Measurements from ENCODE around the gene DCDC1.

Gene DCDC1

GRCh38 chr11:31001427-31001826 lies 368.1 kb downstream of the DCDC1 start:
- in situ Hi-C loops (cut with MboI; ENCODE audit: low sequenced_read_pairs), result no loop called here
- Histone ChIP-seq H3K36me3 (replicated peaks) (no peaks in the 10 kb centered on the region), H3K4me1 (no peaks in the 10 kb centered on the region), H3K27me3 (ENCODE audit: low read depth) (peaks cover 12% of the 10 kb centered on the region; the same call in 1 of the 2 replicates), H3K9me3 (no peaks in the 10 kb centered on the region), H3K4me3 (no peak overlapping the region)
- DNase-seq (ENCODE audit: low spot score in 2 of 2), result no peak

GRCh38 chr11:31000381-31000780 lies 369.2 kb downstream of the DCDC1 start:
- in situ Hi-C loops (cut with MboI; ENCODE audit: low sequenced_read_pairs), result no loop called here
- no peaks in the 10 kb centered on the region for H3K36me3 ChIP-seq (replicated peaks)
- no peak for DNase-seq (ENCODE audit: low spot score in 2 of 2)
- peaks cover 12% of the 10 kb centered on the region; the same call in 1 of the 2 replicates for H3K27me3 ChIP-seq (ENCODE audit: low read depth)
- no peak overlapping the region for H3K4me3 ChIP-seq
- no peaks in the 10 kb centered on the region for H3K4me1 ChIP-seq
- H3K9me3 ChIP-seq, result no peaks in the 10 kb centered on the region

DNA sequence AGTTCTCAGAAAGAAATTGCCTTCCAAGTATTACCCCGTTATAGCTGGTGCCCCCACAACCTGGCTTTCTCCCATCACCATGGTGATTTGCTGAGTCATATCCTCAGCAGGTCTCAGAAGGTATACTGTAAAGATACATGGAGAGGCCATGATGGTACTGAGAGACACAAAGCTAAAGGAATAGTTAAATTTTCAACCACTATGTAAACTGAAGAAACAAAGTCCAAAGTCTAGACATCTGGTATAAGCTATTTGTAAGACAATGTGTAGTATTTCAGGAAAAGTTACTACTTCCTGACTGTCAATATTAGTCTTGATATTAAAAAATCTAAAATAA lies 377.1 kb downstream of the DCDC1 start:
- Histone ChIP-seq H3K4me3 (no peak overlapping the region), H3K36me3 (replicated peaks) (no peaks in the 10 kb centered on the region), H3K4me1 (no peaks in the 10 kb centered on the region), H3K9me3 (no peaks in the 10 kb centered on the region), H3K27me3 (ENCODE audit: low read depth) (no peaks in the 10 kb centered on the region)
- in situ Hi-C loops (cut with MboI; ENCODE audit: low sequenced_read_pairs), result no loop called here
- no peak for DNase-seq (ENCODE audit: low spot score in 2 of 2)

DNA sequence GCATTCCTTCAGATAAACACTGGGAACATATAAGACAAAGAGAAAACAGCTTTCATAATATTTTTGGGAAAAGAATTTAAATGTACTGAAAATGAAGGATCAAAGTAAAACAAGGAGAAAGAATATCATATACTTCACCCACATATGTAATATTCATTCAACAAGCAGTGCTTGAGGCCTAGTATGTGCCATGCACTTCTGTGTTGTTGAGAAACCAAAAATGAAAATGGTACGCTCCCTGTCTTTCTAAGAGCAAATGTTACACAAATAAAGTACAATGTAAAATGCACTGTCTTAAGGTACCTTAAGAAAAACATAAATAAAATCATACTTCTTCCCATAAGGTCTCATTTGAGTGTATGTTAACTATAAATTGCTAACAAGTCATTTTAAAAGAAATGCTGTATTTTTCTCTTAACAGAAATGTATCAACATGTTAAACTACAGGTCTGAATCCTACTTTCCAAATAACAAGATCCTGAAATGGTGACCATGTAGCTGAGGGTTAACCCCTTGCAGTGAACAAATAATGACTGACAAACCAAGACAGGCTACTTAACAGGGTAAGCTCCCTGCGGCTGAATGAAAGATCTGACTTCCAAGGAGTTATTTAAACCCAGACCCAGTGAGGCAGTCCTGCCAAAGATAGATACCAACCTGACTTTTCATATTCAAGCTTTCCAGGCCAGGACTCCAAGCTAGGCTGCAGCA lies 377.6 kb downstream of the DCDC1 start:
- Histone ChIP-seq H3K9me3 (no peaks in the 10 kb centered on the region), H3K4me3 (no peak overlapping the region), H3K4me1 (no peaks in the 10 kb centered on the region), H3K27me3 (ENCODE audit: low read depth) (no peaks in the 10 kb centered on the region), H3K36me3 (replicated peaks) (no peaks in the 10 kb centered on the region)
- in situ Hi-C loops (cut with MboI; ENCODE audit: low sequenced_read_pairs), result no loop called here
- DNase-seq (ENCODE audit: low spot score in 2 of 2), result no peak

GRCh38 chr11:30991376-30991775 lies 378.2 kb downstream of the DCDC1 start:
- H3K27me3 ChIP-seq (ENCODE audit: low read depth), result no peaks in the 10 kb centered on the region
- no peak for DNase-seq (ENCODE audit: low spot score in 2 of 2)
- H3K4me1 ChIP-seq, result no peaks in the 10 kb centered on the region
- H3K36me3 ChIP-seq (replicated peaks), result no peaks in the 10 kb centered on the region
- no peaks in the 10 kb centered on the region for H3K9me3 ChIP-seq
- in situ Hi-C loops (cut with MboI; ENCODE audit: low sequenced_read_pairs), result no loop called here
- no peak overlapping the region for H3K4me3 ChIP-seq

DNA sequence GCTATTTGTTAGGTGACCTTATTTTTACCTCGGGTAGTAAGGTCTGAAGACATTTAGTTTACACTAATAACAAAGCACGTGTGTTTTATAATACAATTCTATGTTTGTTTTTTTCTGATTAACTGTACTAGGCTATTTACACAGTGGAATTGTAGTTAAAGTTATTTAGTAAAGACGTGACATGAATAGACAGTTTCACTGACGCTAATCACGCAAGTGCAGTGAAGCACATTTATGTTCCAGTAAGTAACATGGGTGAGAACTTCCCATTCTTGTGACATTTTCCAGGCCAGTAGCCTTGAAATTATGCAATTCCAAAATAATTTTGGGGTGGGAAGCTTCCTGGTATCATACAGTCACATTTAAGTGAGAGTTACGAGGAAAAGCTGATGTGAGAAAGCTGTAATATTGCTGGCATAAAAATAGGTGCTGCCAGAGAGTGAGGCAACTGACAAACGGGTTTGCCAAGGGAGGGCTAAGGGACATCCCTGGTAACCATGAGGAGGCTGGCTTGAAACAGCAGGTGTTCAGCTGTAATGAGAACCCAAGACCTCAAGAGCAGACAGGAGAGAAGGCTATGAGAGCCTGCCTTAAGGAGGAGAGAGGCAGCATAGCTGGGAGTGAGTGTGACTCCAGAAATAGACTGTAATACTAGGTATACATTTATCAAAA lies 378.8 kb downstream of the DCDC1 start:
- Histone ChIP-seq H3K4me3 (no peak overlapping the region), H3K27me3 (ENCODE audit: low read depth) (no peaks in the 10 kb centered on the region), H3K36me3 (replicated peaks) (no peaks in the 10 kb centered on the region), H3K9me3 (no peaks in the 10 kb centered on the region), H3K4me1 (no peaks in the 10 kb centered on the region)
- in situ Hi-C loops (cut with MboI; ENCODE audit: low sequenced_read_pairs), result no loop called here
- DNase-seq (ENCODE audit: low spot score in 2 of 2), result no peak

GRCh38 chr11:30987819-30988218 lies 381.7 kb downstream of the DCDC1 start:
- Histone ChIP-seq H3K36me3 (replicated peaks) (no peaks in the 10 kb centered on the region), H3K4me1 (no peaks in the 10 kb centered on the region), H3K4me3 (no peak overlapping the region), H3K27me3 (ENCODE audit: low read depth) (no peaks in the 10 kb centered on the region), H3K9me3 (no peaks in the 10 kb centered on the region)
- no peak for DNase-seq (ENCODE audit: low spot score in 2 of 2)
- in situ Hi-C loops (cut with MboI; ENCODE audit: low sequenced_read_pairs), result no loop called here

DNA sequence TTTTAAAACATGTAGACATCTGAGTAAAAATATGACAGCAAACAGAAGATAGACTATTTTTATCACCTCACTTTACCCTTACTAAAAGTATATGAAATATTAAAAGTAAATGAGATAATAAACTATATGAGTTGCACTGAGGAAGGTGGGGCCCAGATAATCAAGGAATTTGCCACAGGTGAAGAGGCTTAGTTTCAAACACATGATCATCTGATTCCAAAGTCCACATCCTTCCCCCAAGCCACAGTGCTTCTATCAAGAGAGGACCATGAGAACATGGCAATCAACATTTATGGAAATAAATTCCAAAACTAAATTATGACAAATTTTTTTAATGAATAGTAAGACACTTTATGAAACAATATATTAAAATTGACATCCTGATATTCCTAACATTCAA lies 384.0 kb downstream of the DCDC1 start:
- H3K4me1 ChIP-seq, result no peaks in the 10 kb centered on the region
- in situ Hi-C loops (cut with MboI; ENCODE audit: low sequenced_read_pairs), result no loop called here
- DNase-seq (ENCODE audit: low spot score in 2 of 2), result no peak
- H3K4me3 ChIP-seq, result no peak overlapping the region
- H3K9me3 ChIP-seq, result no peaks in the 10 kb centered on the region
- no peaks in the 10 kb centered on the region for H3K36me3 ChIP-seq (replicated peaks)
- H3K27me3 ChIP-seq (ENCODE audit: low read depth), result 0 out of 2 replicates have a peak, but pooled peaks cover 4% of the 10 kb centered on the region

- H3K4me1 ChIP-seq, result no peaks in the 10 kb centered on the region
- DNase-seq (ENCODE audit: low spot score in 2 of 2), result no peak
- H3K9me3 ChIP-seq, result no peaks in the 10 kb centered on the region
- no peaks in the 10 kb centered on the region for H3K36me3 ChIP-seq (replicated peaks)
- no peak overlapping the region for H3K4me3 ChIP-seq
- in situ Hi-C loops (cut with MboI; ENCODE audit: low sequenced_read_pairs), result no loop called here
- 0 out of 2 replicates have a peak, but pooled peaks cover 4% of the 10 kb centered on the region for H3K27me3 ChIP-seq (ENCODE audit: low read depth)
These were observed 384.7 kb downstream of the DCDC1 start for GRCh38 chr11:30984827-30985226.

GRCh38 chr11:30984442-30984816 lies 385.1 kb downstream of the DCDC1 start:
- DNase-seq (ENCODE audit: low spot score in 2 of 2), result no peak
- no peaks in the 10 kb centered on the region for H3K4me1 ChIP-seq
- no peaks in the 10 kb centered on the region for H3K36me3 ChIP-seq (replicated peaks)
- 0 out of 2 replicates have a peak, but pooled peaks cover 4% of the 10 kb centered on the region for H3K27me3 ChIP-seq (ENCODE audit: low read depth)
- no peaks in the 10 kb centered on the region for H3K9me3 ChIP-seq
- no peak overlapping the region for H3K4me3 ChIP-seq
- in situ Hi-C loops (cut with MboI; ENCODE audit: low sequenced_read_pairs), result no loop called here

GRCh38 chr11:30983776-30984441 lies 385.6 kb downstream of the DCDC1 start:
- Histone ChIP-seq H3K9me3 (no peaks in the 10 kb centered on the region), H3K27me3 (ENCODE audit: low read depth) (0 out of 2 replicates have a peak, but pooled peaks cover 4% of the 10 kb centered on the region), H3K4me1 (no peaks in the 10 kb centered on the region), H3K36me3 (replicated peaks) (no peaks in the 10 kb centered on the region), H3K4me3 (no peak overlapping the region)
- in situ Hi-C loops (cut with MboI; ENCODE audit: low sequenced_read_pairs), result no loop called here
- DNase-seq (ENCODE audit: low spot score in 2 of 2), result no peak

DNA sequence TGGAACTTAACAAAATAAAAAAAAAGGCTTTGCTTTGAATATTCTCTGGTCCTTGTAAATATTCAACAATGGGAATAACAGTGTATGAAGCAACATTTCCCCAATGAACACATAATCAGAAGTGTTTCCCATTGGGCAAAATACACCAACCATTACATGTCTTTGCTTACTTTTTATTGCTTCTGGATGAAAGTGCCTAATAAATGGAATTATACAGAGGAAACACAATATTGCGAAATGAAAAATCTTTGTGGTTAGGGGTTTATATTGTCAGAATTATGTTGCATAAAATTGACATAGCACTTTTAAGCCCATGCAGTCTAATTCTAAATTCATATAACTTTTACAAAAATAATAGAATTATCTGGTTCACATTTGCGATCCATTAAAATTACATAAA lies 386.4 kb downstream of the DCDC1 start:
- Histone ChIP-seq H3K4me1 (no peaks in the 10 kb centered on the region), H3K4me3 (no peak overlapping the region), H3K36me3 (replicated peaks) (no peaks in the 10 kb centered on the region), H3K9me3 (no peaks in the 10 kb centered on the region), H3K27me3 (ENCODE audit: low read depth) (0 out of 2 replicates have a peak, but pooled peaks cover 4% of the 10 kb centered on the region)
- in situ Hi-C loops (cut with MboI; ENCODE audit: low sequenced_read_pairs), result no loop called here
- DNase-seq (ENCODE audit: low spot score in 2 of 2), result no peak

DNA sequence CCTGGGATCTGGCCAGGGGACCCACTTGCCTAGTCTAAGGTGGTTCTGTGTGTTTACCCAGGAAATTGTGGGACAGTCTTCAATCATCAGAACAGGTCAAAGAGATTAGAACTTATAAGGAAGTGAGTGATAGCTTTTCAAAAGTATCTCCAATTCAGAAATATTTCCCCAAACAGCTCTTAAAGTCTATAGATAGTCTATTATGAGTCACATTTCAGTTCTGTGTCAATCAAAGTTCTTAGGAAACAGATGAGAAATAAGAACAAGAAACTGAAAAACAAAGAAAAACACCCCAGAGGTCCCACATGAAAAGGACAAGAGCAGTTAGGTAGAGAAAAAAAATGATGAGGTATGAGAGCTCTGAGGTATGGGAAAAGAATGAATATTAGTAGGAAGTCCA lies 402.0 kb downstream of the DCDC1 start:
- Histone ChIP-seq H3K27me3 (ENCODE audit: low read depth) (no peaks in the 10 kb centered on the region), H3K36me3 (replicated peaks) (no peaks in the 10 kb centered on the region), H3K9me3 (no peaks in the 10 kb centered on the region), H3K4me3 (no peak overlapping the region), H3K4me1 (no peaks in the 10 kb centered on the region)
- in situ Hi-C loops (cut with MboI; ENCODE audit: low sequenced_read_pairs), result no loop called here
- no peak for DNase-seq (ENCODE audit: low spot score in 2 of 2)

DNA sequence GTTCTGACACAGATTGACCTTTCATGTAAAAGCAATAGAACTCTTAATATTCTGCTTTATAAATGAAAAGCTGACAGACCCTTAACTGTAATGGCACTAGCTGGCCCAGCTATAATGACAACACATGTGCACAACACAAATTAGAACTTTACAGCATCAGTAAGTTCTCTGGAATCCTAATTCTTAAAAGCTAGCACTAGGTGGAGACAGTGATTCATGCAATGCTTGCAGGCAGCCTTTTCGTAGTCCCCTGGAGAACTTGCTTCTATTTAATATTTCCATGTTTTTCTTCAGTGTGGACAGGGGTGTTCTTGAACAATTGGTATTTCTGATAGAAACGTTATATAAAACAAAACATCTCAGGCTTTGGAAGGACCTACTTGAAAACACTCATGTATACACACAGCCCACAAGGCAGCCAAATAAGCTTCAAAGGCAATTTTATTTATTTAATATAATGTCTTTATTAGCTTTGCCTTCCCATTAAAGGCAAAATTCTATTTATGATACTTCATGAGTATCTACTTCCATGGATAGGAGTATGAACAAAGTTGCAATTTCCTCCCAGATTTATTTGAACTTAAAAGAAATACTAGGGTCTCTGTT lies 409.0 kb downstream of the DCDC1 start:
- peak in 1 of 2 experiments; percentile 38 for DNase-seq (ENCODE audit: low spot score in 2 of 2)
- in situ Hi-C loops (cut with MboI; ENCODE audit: low sequenced_read_pairs), result no loop called here
- H3K9me3 ChIP-seq, result no peaks in the 10 kb centered on the region
- no peaks in the 10 kb centered on the region for H3K36me3 ChIP-seq (replicated peaks)
- no peak overlapping the region for H3K4me3 ChIP-seq
- no peaks in the 10 kb centered on the region for H3K27me3 ChIP-seq (ENCODE audit: low read depth)
- H3K4me1 ChIP-seq, result no peaks in the 10 kb centered on the region
